Transverse colon (tissue), 4 donors: Measurements from ENCODE around the gene C9orf85. TPM values are rescaled to one million over a fixed set of nuclear protein-coding genes. Genes with fewer than 3 reads are reported as not detected.

Experiments used
- DNase-seq: peaks from one replicate; pipeline ENCODE4 v3.0.0-alpha.2; 2019
- H3K27ac ChIP-seq, 4 donors: fragments of 200-600 bp; sonication (generic); 2 replicates each; pipeline ENCODE4 v1.5.1; 2016 to 2018; ENCODE audit warnings: inconsistent platforms in 4 of 4
- H3K27me3 ChIP-seq: fragments of 200-600 bp; sonication (generic); 2 replicates; pipeline ENCODE4 v1.5.1; 2017; ENCODE audit warnings: inconsistent platforms
- H3K36me3 ChIP-seq, 4 donors: fragments of 200-600 bp; sonication (generic); 2 replicates each; pipeline ENCODE4 v1.5.1; 2017 to 2019; ENCODE audit warnings: inconsistent platforms in 4 of 4
- H3K4me1 ChIP-seq, 4 donors: fragments of 200-600 bp; sonication (generic); 2 replicates each; pipeline ENCODE4 v1.5.1; 2017 to 2020; ENCODE audit warnings: inconsistent platforms in 4 of 4
- H3K4me3 ChIP-seq, 4 donors: fragments of 200-600 bp; sonication (generic); 1 replicate in 1 of 4; 2 replicates in 3 of 4; pipeline versions ENCODE4 v1.5.1 to v1.6.1; 2017 to 2019; ENCODE audit warnings: inconsistent platforms in 4 of 4
- H3K9me3 ChIP-seq, 2 donors: fragments of 200-600 bp; sonication (generic); 2 replicates each; pipeline ENCODE4 v1.5.1; 2017 to 2019; ENCODE audit warnings: inconsistent platforms in 2 of 2
- EP300 ChIP-seq: sonication (generic); formaldehyde crosslinking; IDR thresholded peaks from one replicate; pipeline ENCODE4 v1.6.1; 2017; ENCODE audit warnings: antibody characterized with exemption, low read depth
- POLR2A ChIP-seq: fragments of 450-650 bp; IDR thresholded peaks from one replicate; pipeline ENCODE4 v1.6.1; 2016; ENCODE audit warnings: antibody characterized with exemption, mild to moderate bottlenecking, moderate library complexity
- POLR2AphosphoS5 ChIP-seq, 3 donors: sonication (generic); formaldehyde crosslinking; IDR thresholded peaks; one replicate each; pipeline ENCODE4 v1.6.1; 2016; ENCODE audit warnings: antibody characterized with exemption in 3 of 3
- WGBS, 2 donors: methylation state at CpG; one replicate each; pipeline ENCODE4 v1.1.5; 2018; ENCODE audit warnings: low coverage in 1 of 2; 5-methylcytosine and 5-hydroxymethylcytosine counted together
- in situ Hi-C, 4 donors: fragments of 200-750 bp; cut with MboI; loops; one replicate each; pipeline versions ENCODE4 v1.15.0 to v1.15.1; 2017; ENCODE audit warnings: low sequenced_read_pairs in 3 of 4, low pct_ligation_motif_present in 1 of 4, low pct_unique_long_range_greater_than_20kb in 1 of 4
- intact Hi-C: fragments of 100-400 bp; cut with DNase I; formaldehyde crosslinking; loops from one replicate; pipeline ENCODE4 v1.15.1; 2023; ENCODE audit warnings: low total_unique reads
- total RNA-seq, 4 donors: library from RNA; depleted of rRNA; stranded (reverse); fragments of >200 nt; gene quantifications; one replicate each; pipeline ENCODE4 v1.1.0, GENCODE V29; 2016
- TF ChIP-seq, protein P1 (sequence below), 5 experiments: fragments of 200-600 bp in 3 of 5; fragments of 450-650 bp in 2 of 5; sonication (generic) in 3 of 5; IDR thresholded peaks; 1 replicate in 2 of 5; 2 replicates in 3 of 5; pipeline ENCODE4 v1.5.1; 2016 to 2017; ENCODE audit warnings: antibody characterized with exemption in 5 of 5, inconsistent platforms in 3 of 5, mild to moderate bottlenecking in 2 of 5, moderate library complexity in 1 of 5

Gene C9orf85
- total RNA-seq, 4 donors from 2014 or later, result 3.0 to 14.9 (median 9.8) TPM

DNA sequence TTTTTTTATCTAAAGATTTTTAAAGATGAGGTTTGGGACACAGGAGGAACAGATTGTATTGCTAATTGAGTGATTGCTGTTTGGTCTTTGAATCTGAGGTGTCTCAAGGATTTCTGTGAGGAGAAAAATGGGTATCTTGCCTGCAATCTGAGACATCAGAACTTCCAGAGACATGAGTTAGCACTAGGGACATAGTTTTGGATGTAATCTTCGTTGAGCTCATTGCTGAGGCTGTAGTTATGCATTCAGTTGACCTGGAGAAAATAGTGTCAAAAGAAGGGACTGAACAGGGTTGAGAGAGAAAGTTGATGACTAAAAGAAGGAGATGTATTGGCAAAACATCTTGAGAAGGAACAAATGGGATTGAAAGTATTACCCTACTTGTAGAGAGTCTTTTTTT, 24.6 kb downstream of the C9orf85 start:
- DNase-seq, result no peak
- Histone ChIP-seq H3K27me3 (no peaks in the 10 kb centered on the region), H3K4me1 (peaks cover 0 to 8% (median under 1%) of the 10 kb centered on the region in 4 donors), H3K36me3 (no peaks in the 10 kb centered on the region), H3K9me3 (no peaks in the 10 kb centered on the region), H3K27ac (no peak overlapping the region), H3K4me3 (no peak overlapping the region)
- in situ Hi-C loops (no loop called here), intact Hi-C loops (no loop called here)
- TF ChIP-seq POLR2A (no peak), POLR2AphosphoS5 (IDR thresholded peaks at IDR 0.05) (no peak), EP300 (no peak)
- TF ChIP-seq, protein P1, sequence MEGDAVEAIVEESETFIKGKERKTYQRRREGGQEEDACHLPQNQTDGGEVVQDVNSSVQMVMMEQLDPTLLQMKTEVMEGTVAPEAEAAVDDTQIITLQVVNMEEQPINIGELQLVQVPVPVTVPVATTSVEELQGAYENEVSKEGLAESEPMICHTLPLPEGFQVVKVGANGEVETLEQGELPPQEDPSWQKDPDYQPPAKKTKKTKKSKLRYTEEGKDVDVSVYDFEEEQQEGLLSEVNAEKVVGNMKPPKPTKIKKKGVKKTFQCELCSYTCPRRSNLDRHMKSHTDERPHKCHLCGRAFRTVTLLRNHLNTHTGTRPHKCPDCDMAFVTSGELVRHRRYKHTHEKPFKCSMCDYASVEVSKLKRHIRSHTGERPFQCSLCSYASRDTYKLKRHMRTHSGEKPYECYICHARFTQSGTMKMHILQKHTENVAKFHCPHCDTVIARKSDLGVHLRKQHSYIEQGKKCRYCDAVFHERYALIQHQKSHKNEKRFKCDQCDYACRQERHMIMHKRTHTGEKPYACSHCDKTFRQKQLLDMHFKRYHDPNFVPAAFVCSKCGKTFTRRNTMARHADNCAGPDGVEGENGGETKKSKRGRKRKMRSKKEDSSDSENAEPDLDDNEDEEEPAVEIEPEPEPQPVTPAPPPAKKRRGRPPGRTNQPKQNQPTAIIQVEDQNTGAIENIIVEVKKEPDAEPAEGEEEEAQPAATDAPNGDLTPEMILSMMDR (IDR thresholded peaks at IDR 0.05), result no peak
- WGBS, 2 donors, result 36 to 65% methylated on average over 1 of the region's 1 CpG

DNA sequence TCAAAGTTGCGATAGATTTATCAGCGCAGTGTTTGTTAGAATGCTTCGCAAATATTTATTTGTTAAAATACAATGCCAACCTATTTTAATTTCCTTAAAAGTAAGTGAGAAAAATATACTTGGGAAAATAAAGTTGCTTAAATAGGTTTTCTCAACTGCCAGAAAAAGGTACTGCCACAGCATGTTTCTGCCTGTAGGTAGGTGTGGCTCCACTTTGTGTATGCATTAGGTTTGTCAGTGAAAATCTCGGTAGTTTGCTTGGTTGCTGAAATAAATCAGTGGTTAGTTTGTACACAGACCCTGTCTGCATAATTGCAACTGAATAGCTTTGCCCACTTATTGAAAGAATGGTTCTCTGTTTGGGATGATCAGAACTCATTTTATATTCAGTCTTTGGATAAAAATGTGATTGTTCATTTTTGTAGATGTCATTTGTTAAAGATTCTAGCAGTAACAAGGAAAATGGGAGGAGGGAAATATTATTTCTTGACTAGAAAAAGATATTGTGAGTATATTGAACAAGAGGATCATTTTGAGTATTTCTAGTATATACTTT, 25.7 kb downstream of the C9orf85 start:
- Histone ChIP-seq H3K27ac (no peak overlapping the region), H3K4me1 (peaks cover 0 to 4% (median 0%) of the 10 kb centered on the region in 4 donors), H3K36me3 (no peaks in the 10 kb centered on the region), H3K4me3 (no peak overlapping the region), H3K27me3 (no peaks in the 10 kb centered on the region), H3K9me3 (no peaks in the 10 kb centered on the region)
- no peak for DNase-seq
- no peak for TF ChIP-seq POLR2AphosphoS5 (IDR thresholded peaks at IDR 0.05)
- TF ChIP-seq, protein P1 (IDR thresholded peaks at IDR 0.05), result no peak
- TF ChIP-seq POLR2A, result no peak
- no peak for TF ChIP-seq EP300
- 75 to 82% methylated on average over 4 of the region's 4 CpGs for WGBS, 2 donors
- intact Hi-C loops, result no loop called here
- in situ Hi-C loops, result no loop called here

DNA sequence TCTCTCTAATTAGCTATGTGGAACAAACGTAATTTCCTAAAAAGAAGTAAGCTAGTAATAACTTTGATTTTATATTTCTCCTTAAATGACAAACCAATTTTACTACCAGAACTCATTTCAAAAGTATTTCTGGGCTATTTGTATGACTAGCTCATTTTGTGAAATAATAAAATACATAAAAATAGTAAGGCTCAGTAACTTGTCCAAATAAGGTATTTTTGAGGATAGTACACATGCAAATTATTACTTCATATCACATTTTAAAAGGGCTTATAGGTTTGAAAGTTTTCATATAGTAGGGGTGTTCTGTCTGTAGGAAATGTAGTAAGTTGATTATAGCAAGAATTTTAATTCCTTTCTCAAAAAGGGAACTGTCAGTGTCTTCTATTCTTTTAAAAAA, 26.5 kb downstream of the C9orf85 start:
- no peaks in the 10 kb centered on the region for H3K36me3 ChIP-seq

DNA sequence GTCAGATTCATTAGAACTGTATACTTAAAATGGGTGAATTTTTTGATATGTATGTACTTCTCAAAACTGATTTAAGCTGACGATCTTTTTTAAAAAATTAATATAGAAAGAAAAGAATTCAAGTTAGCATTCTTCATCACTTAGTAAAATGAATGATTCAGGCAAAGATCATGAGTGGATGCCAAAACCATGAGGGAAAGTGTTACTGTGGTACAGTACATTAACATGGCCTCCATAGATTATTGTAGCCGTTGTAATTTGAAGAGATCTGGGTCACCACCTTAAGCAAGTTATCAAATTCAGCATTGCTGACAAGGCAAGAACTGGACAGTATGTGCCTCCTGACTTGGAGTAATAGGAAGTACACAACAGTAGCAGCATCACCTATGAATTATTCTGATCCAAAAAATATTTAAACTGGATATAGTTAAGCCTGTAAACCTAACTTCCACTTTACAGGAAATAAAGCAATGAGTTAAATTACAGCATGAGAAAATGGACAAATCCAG, 29.7 kb downstream of the C9orf85 start:
- DNase-seq, result no peak
- Histone ChIP-seq H3K4me1 (peaks cover 0 to 18% (median 4%) of the 10 kb centered on the region in 4 donors), H3K4me3 (no peak overlapping the region), H3K36me3 (no peaks in the 10 kb centered on the region), H3K27ac (no peak overlapping the region), H3K9me3 (no peaks in the 10 kb centered on the region), H3K27me3 (no peaks in the 10 kb centered on the region)
- 95 to 96% methylated on average over 2 of the region's 2 CpGs for WGBS, 2 donors
- in situ Hi-C loops, result no loop called here
- TF ChIP-seq EP300, result no peak
- no peak for TF ChIP-seq POLR2A
- TF ChIP-seq, protein P1 (IDR thresholded peaks at IDR 0.05), result no peak
- no peak for TF ChIP-seq POLR2AphosphoS5 (IDR thresholded peaks at IDR 0.05)
- intact Hi-C loops, result no loop called here

More for the DNA sequence above, 26.5 kb downstream of the C9orf85 start:
- Histone ChIP-seq H3K27me3 (no peaks in the 10 kb centered on the region), H3K4me1 (peaks cover 0 to 4% (median 0%) of the 10 kb centered on the region in 4 donors), H3K9me3 (no peaks in the 10 kb centered on the region), H3K4me3 (no peak overlapping the region), H3K27ac (no peak overlapping the region)
- in situ Hi-C loops (no loop called here), intact Hi-C loops (no loop called here)
- no peak for TF ChIP-seq POLR2AphosphoS5 (IDR thresholded peaks at IDR 0.05)
- TF ChIP-seq, protein P1 (IDR thresholded peaks at IDR 0.05), result no peak
- TF ChIP-seq POLR2A, result no peak
- no peak for TF ChIP-seq EP300
- WGBS, 2 donors, result 79 to 88% methylated on average over 1 of the region's 1 CpG
- no peak for DNase-seq
